Testis (tissue), 2 donors: ENCODE data around the gene ARFGEF3.

ENCODE experiments used
- CTCF ChIP-seq, 3 experiments: fragments of 450-650 bp in 2 of 3; fragments of 200-600 bp in 1 of 3; sonication (generic) in 1 of 3; IDR thresholded peaks; one replicate each; pipeline ENCODE4 v1.5.1; 2016 to 2019; ENCODE audit warnings: antibody characterized with exemption in 3 of 3, mild to moderate bottlenecking in 2 of 3, moderate library complexity in 1 of 3
- POLR2A ChIP-seq: fragments of 450-650 bp; IDR thresholded peaks from one replicate; pipeline ENCODE4 v1.6.1; 2017; ENCODE audit warnings: antibody characterized with exemption, mild to moderate bottlenecking, moderate library complexity

GRCh38 chr6:138230221-138230620 is 68.5 kb downstream of the ARFGEF3 start:
- no peak for TF ChIP-seq CTCF (IDR thresholded peaks at IDR 0.05)
- no peak for TF ChIP-seq POLR2A
